Activated naive CD8-positive, alpha-beta T cell (primary cell): ENCODE measurements around the gene PANK2.
A peak's percentile ranks its signal among the peaks of the same experiment; 100 is the strongest.

Experiments used
- H3K27ac Mint-ChIP-seq: one replicate; pipeline ENCODE4 v1.8.0; 2021; ENCODE audit warnings: mixed read lengths
- H3K27me3 Mint-ChIP-seq: one replicate; pipeline ENCODE4 v1.8.0; 2021; ENCODE audit warnings: mixed read lengths
- H3K36me3 Mint-ChIP-seq: one replicate; pipeline ENCODE4 v1.8.0; 2021; ENCODE audit warnings: mixed read lengths
- H3K4me1 Mint-ChIP-seq: one replicate; pipeline ENCODE4 v1.8.0; 2021; ENCODE audit warnings: low read depth, mixed read lengths
- H3K4me3 Mint-ChIP-seq: one replicate; pipeline ENCODE4 v1.8.0; 2021; ENCODE audit warnings: mild to moderate bottlenecking, mixed read lengths
- H3K9me3 Mint-ChIP-seq: one replicate; pipeline ENCODE4 v1.8.0; 2021; ENCODE audit warnings: low read depth, mixed read lengths

The PANK2 gene

GRCh38 chr20:3924304-3925112 lies 35.3 kb downstream of the PANK2 start:
- peaks cover 3% of the 10 kb centered on the region for H3K36me3 Mint-ChIP-seq
- no peak overlapping the region for H3K4me3 Mint-ChIP-seq
- H3K27ac Mint-ChIP-seq = peak overlapping the region; percentile 85
- peaks cover 38% of the 10 kb centered on the region for H3K4me1 Mint-ChIP-seq
- no peaks in the 10 kb centered on the region for H3K9me3 Mint-ChIP-seq
- H3K27me3 Mint-ChIP-seq = no peaks in the 10 kb centered on the region

- H3K27me3 Mint-ChIP-seq = no peaks in the 10 kb centered on the region
- peaks cover 37% of the 10 kb centered on the region for H3K4me1 Mint-ChIP-seq
- H3K4me3 Mint-ChIP-seq = no peak overlapping the region
- peak overlapping the region; percentile 85 for H3K27ac Mint-ChIP-seq
- H3K9me3 Mint-ChIP-seq = no peaks in the 10 kb centered on the region
- H3K36me3 Mint-ChIP-seq = peaks cover 3% of the 10 kb centered on the region
Measured at GRCh38 chr20:3925113-3925695, 36.0 kb downstream of the PANK2 start.

GRCh38 chr20:3925899-3926638 lies 36.9 kb downstream of the PANK2 start:
- peaks cover 37% of the 10 kb centered on the region for H3K4me1 Mint-ChIP-seq
- H3K27ac Mint-ChIP-seq = peak overlapping the region; percentile 85
- no peak overlapping the region for H3K4me3 Mint-ChIP-seq
- H3K36me3 Mint-ChIP-seq = peaks cover 3% of the 10 kb centered on the region
- H3K27me3 Mint-ChIP-seq = no peaks in the 10 kb centered on the region
- H3K9me3 Mint-ChIP-seq = no peaks in the 10 kb centered on the region

- peak overlapping the region; percentile 9 for H3K4me3 Mint-ChIP-seq
- H3K27me3 Mint-ChIP-seq = no peaks in the 10 kb centered on the region
- H3K9me3 Mint-ChIP-seq = no peaks in the 10 kb centered on the region
- H3K4me1 Mint-ChIP-seq = peaks cover 40% of the 10 kb centered on the region
- peak overlapping the region; percentile 34 for H3K27ac Mint-ChIP-seq
- H3K36me3 Mint-ChIP-seq = peaks cover 3% of the 10 kb centered on the region
Measured at GRCh38 chr20:3927486-3928291, 38.5 kb downstream of the PANK2 start.

- Mint-ChIP-seq H3K9me3 (no peaks in the 10 kb centered on the region), H3K27ac (no peak overlapping the region), H3K4me1 (peaks cover 41% of the 10 kb centered on the region), H3K27me3 (no peaks in the 10 kb centered on the region), H3K4me3 (no peak overlapping the region), H3K36me3 (peaks cover 9% of the 10 kb centered on the region)
Measured at GRCh38 chr20:3929713-3930060, 40.5 kb downstream of the PANK2 start.

GRCh38 chr20:3930265-3931206 lies 41.3 kb downstream of the PANK2 start:
- H3K36me3 Mint-ChIP-seq = peaks cover 9% of the 10 kb centered on the region
- no peak overlapping the region for H3K27ac Mint-ChIP-seq
- H3K4me1 Mint-ChIP-seq = peaks cover 38% of the 10 kb centered on the region
- H3K27me3 Mint-ChIP-seq = no peaks in the 10 kb centered on the region
- no peak overlapping the region for H3K4me3 Mint-ChIP-seq
- H3K9me3 Mint-ChIP-seq = no peaks in the 10 kb centered on the region

GRCh38 chr20:3931664-3932063 lies 42.5 kb downstream of the PANK2 start:
- H3K27me3 Mint-ChIP-seq = no peaks in the 10 kb centered on the region
- H3K4me3 Mint-ChIP-seq = peak overlapping the region; percentile 44
- peaks cover 9% of the 10 kb centered on the region for H3K36me3 Mint-ChIP-seq
- peaks cover 30% of the 10 kb centered on the region for H3K4me1 Mint-ChIP-seq
- no peak overlapping the region for H3K27ac Mint-ChIP-seq
- H3K9me3 Mint-ChIP-seq = no peaks in the 10 kb centered on the region

GRCh38 chr20:3932277-3932676 lies 43.1 kb downstream of the PANK2 start:
- peaks cover 10% of the 10 kb centered on the region for H3K36me3 Mint-ChIP-seq
- peak overlapping the region; percentile 70 for H3K27ac Mint-ChIP-seq
- no peaks in the 10 kb centered on the region for H3K27me3 Mint-ChIP-seq
- H3K9me3 Mint-ChIP-seq = no peaks in the 10 kb centered on the region
- H3K4me1 Mint-ChIP-seq = peaks cover 26% of the 10 kb centered on the region
- H3K4me3 Mint-ChIP-seq = peak overlapping the region; percentile 57

- H3K9me3 Mint-ChIP-seq = no peaks in the 10 kb centered on the region
- peak overlapping the region; percentile 70 for H3K27ac Mint-ChIP-seq
- H3K27me3 Mint-ChIP-seq = no peaks in the 10 kb centered on the region
- peak overlapping the region; percentile 57 for H3K4me3 Mint-ChIP-seq
- H3K36me3 Mint-ChIP-seq = peaks cover 14% of the 10 kb centered on the region
- peaks cover 24% of the 10 kb centered on the region for H3K4me1 Mint-ChIP-seq
Measured at GRCh38 chr20:3932681-3933080, 43.5 kb downstream of the PANK2 start.

- H3K9me3 Mint-ChIP-seq = no peaks in the 10 kb centered on the region
- H3K4me1 Mint-ChIP-seq = peaks cover 20% of the 10 kb centered on the region
- H3K27me3 Mint-ChIP-seq = no peaks in the 10 kb centered on the region
- peak overlapping the region; percentile 61 for H3K27ac Mint-ChIP-seq
- H3K36me3 Mint-ChIP-seq = peaks cover 16% of the 10 kb centered on the region
- peak overlapping the region; percentile 57 for H3K4me3 Mint-ChIP-seq
Measured at GRCh38 chr20:3933218-3933617, 44.0 kb downstream of the PANK2 start.

GRCh38 chr20:3934624-3935023 lies 45.4 kb downstream of the PANK2 start:
- H3K4me3 Mint-ChIP-seq = no peak overlapping the region
- peaks cover 22% of the 10 kb centered on the region for H3K36me3 Mint-ChIP-seq
- no peak overlapping the region for H3K27ac Mint-ChIP-seq
- H3K27me3 Mint-ChIP-seq = no peaks in the 10 kb centered on the region
- peaks cover 20% of the 10 kb centered on the region for H3K4me1 Mint-ChIP-seq
- peaks cover 3% of the 10 kb centered on the region for H3K9me3 Mint-ChIP-seq

- H3K4me3 Mint-ChIP-seq = no peak overlapping the region
- H3K9me3 Mint-ChIP-seq = peaks cover 4% of the 10 kb centered on the region
- H3K27ac Mint-ChIP-seq = no peak overlapping the region
- H3K36me3 Mint-ChIP-seq = peaks cover 27% of the 10 kb centered on the region
- no peaks in the 10 kb centered on the region for H3K27me3 Mint-ChIP-seq
- H3K4me1 Mint-ChIP-seq = peaks cover 20% of the 10 kb centered on the region
Measured at GRCh38 chr20:3935295-3935955, 46.2 kb downstream of the PANK2 start.

GRCh38 chr20:3935956-3936340 lies 46.8 kb downstream of the PANK2 start:
- Mint-ChIP-seq H3K4me1 (peaks cover 20% of the 10 kb centered on the region), H3K27ac (no peak overlapping the region), H3K36me3 (peaks cover 30% of the 10 kb centered on the region), H3K4me3 (no peak overlapping the region), H3K27me3 (no peaks in the 10 kb centered on the region), H3K9me3 (peaks cover 6% of the 10 kb centered on the region)
